Activated T-cell treated with anti-CD3 and anti-CD28 coated beads, Interleukin-2, amount 50 U/mL, for 4 hours (primary cell): ENCODE results near the gene SMIM13. TPM values are rescaled to one million over a fixed set of nuclear protein-coding genes. Genes with fewer than 3 reads are reported as not detected.

Experiments used
- ATAC-seq, 2 donors: fragments of 200-7000 bp; cut with Tn5 transposase; one replicate each; pipeline ENCODE4 v1.10.0; 2021
- DNase-seq: peaks from one replicate; pipeline ENCODE4 v3.0.0-alpha.2; 2020
- H3K27me3 Mint-ChIP-seq: one replicate; pipeline ENCODE4 v1.8.0; 2021; ENCODE audit warnings: low read depth, mixed read lengths
- H3K36me3 Mint-ChIP-seq: one replicate; pipeline ENCODE4 v1.8.0; 2022; ENCODE audit warnings: mixed read lengths; ENCODE audit not compliant: insufficient read depth
- H3K4me1 Mint-ChIP-seq: one replicate; pipeline ENCODE4 v1.8.0; 2021; ENCODE audit warnings: low read depth, mixed read lengths
- H3K4me3 Mint-ChIP-seq: one replicate; pipeline ENCODE4 v1.8.0; 2021; ENCODE audit warnings: mild to moderate bottlenecking, moderate library complexity, mixed read lengths
- H3K9me3 Mint-ChIP-seq: one replicate; pipeline ENCODE4 v1.8.0; 2021; ENCODE audit warnings: mixed read lengths
- total RNA-seq, 3 donors: library from RNA; stranded (reverse); gene quantifications; one replicate each; pipeline ENCODE4 v1.2.1, GENCODE V29; 2021

Gene SMIM13
- total RNA-seq, 3 donors from 2014 or later = 13.7 to 15.2 (median 14.9) TPM

- no peak for ATAC-seq
- Mint-ChIP-seq H3K36me3 (peaks cover 10% of the 10 kb centered on the region), H3K4me1 (peaks cover 16% of the 10 kb centered on the region), H3K4me3 (no peak overlapping the region), H3K27me3 (no peaks in the 10 kb centered on the region), H3K9me3 (no peaks in the 10 kb centered on the region)
- DNase-seq = no peak
Measured at GRCh38 chr6:11121851-11122250, 28.2 kb downstream of the SMIM13 start.

GRCh38 chr6:11122380-11122779, 28.7 kb downstream of the SMIM13 start:
- no peak overlapping the region for H3K4me3 Mint-ChIP-seq
- no peaks in the 10 kb centered on the region for H3K9me3 Mint-ChIP-seq
- ATAC-seq = no peak
- H3K4me1 Mint-ChIP-seq = peaks cover 16% of the 10 kb centered on the region
- H3K27me3 Mint-ChIP-seq = no peaks in the 10 kb centered on the region
- no peak for DNase-seq
- peaks cover 13% of the 10 kb centered on the region for H3K36me3 Mint-ChIP-seq

- Mint-ChIP-seq H3K27me3 (no peaks in the 10 kb centered on the region), H3K9me3 (no peaks in the 10 kb centered on the region), H3K4me3 (no peak overlapping the region), H3K4me1 (peaks cover 16% of the 10 kb centered on the region), H3K36me3 (peaks cover 14% of the 10 kb centered on the region)
- DNase-seq = no peak
- no peak for ATAC-seq
Measured at GRCh38 chr6:11123978-11124377, 30.3 kb downstream of the SMIM13 start.

DNA sequence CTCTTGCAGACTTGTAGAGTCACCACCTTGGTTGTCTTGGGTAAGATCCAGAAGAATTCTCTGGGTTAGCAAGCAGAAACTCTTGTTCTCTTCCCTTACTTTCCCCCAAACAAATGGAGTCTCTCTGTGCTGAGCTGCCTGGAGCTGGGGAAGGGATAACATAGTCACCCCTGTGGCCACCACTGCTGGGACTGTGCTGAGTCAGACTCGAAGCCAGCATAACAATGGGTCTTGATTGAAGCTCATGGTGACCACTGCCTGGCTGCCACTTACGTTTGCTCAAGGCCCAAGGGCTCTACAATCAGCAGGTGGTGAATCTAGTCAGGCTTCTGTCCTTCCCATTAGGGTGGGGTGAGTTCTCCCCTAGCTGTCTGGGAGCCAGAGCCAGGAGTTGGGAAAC, 33.2 kb downstream of the SMIM13 start:
- Mint-ChIP-seq H3K27me3 (no peaks in the 10 kb centered on the region), H3K4me3 (no peak overlapping the region), H3K9me3 (no peaks in the 10 kb centered on the region), H3K4me1 (peaks cover 14% of the 10 kb centered on the region), H3K36me3 (peaks cover 12% of the 10 kb centered on the region)
- DNase-seq = no peak
- no peak for ATAC-seq

GRCh38 chr6:11128608-11129007, 35.0 kb downstream of the SMIM13 start:
- Mint-ChIP-seq H3K27me3 (no peaks in the 10 kb centered on the region), H3K9me3 (no peaks in the 10 kb centered on the region), H3K36me3 (peaks cover 12% of the 10 kb centered on the region), H3K4me3 (no peak overlapping the region), H3K4me1 (peaks cover 12% of the 10 kb centered on the region)
- ATAC-seq (no peak), DNase-seq (no peak)

DNA sequence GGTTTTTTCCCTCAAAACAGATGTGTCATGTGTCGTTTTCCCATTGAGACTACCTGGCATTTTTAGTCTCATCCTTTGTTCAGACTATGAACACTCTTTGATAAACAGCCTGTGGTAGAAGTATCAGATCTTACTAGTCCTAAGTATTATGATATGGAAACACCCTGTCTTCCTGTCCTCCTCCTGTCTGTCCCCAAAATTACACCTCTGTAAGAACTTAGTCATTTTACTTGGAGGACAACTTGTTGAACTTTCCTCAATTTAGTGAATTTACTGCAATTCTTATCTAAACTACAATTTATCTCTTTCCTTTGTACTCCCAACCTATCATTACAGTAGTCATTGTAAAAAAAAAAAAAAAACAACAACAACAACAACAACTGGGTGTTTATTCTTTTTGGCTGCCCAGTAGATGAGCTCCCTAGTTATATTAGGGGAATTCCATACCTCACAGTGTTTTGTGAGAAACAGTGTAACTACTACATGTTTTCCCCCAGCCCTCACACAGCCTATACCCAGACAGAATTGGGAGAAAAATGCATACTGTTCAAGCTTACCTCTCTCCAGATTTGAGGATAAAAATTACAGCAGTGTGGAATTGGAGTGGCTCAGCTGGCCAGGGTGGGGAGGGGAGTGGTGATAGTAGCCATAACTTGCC, 36.4 kb downstream of the SMIM13 start:
- Mint-ChIP-seq H3K4me1 (peaks cover 9% of the 10 kb centered on the region), H3K36me3 (peaks cover 19% of the 10 kb centered on the region), H3K27me3 (no peaks in the 10 kb centered on the region), H3K9me3 (no peaks in the 10 kb centered on the region), H3K4me3 (no peak overlapping the region)
- DNase-seq (no peak), ATAC-seq (no peak)

DNA sequence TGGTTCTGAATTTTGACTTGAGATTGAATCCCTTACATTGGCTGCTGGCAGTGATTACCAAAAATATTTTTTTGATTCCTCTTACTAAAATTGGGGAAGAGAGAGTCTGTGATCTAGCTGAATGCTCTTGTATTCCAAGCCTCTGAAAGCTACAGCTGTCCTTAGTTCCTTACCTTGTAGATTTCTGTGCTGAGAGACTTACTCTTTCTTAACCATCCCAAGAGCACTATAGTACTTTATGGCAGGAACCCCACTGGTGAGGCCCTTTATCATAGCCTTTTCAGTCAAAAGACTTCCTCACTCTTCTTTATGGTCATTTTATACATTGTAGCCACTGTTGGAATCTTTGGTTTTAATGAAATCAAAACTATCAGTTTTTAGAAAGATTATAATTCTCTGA, 37.0 kb downstream of the SMIM13 start:
- H3K36me3 Mint-ChIP-seq = peaks cover 22% of the 10 kb centered on the region
- DNase-seq (no peak), ATAC-seq (no peak)
- H3K9me3 Mint-ChIP-seq = no peaks in the 10 kb centered on the region
- no peaks in the 10 kb centered on the region for H3K27me3 Mint-ChIP-seq
- peaks cover 7% of the 10 kb centered on the region for H3K4me1 Mint-ChIP-seq
- no peak overlapping the region for H3K4me3 Mint-ChIP-seq

DNA sequence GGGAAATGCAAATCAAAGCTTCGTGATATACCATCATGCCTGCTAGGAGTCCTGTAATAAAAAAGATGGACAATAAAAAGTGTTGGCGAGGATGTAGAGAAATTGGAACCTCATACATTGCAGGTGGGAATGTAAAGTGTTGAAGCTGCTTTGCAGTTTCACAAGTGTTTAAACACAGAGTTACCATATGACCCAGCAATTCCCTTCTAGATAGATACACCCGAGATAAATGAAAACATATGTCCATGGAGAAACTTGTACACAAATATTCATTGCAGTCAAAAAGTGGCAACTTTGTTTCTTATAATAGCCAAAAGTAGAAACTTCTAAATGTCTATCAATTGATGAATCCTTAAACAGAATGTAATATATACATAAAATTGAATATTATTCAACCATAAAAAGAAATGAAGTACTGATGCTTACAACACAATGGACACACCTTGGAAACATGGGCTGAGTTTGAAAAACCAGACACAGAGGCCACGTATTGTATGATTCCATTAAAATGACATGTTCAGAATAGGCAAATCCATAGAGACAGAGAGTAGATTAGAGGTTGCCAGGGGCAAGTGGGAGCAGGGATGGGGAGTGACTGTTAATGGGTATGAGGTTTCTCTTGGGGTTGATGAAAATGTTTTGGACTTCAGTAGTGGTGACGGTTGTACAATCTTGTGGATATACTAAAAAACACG, 38.7 kb downstream of the SMIM13 start:
- DNase-seq (no peak), ATAC-seq (no peak)
- H3K9me3 Mint-ChIP-seq = no peaks in the 10 kb centered on the region
- peaks cover 6% of the 10 kb centered on the region for H3K4me1 Mint-ChIP-seq
- no peak overlapping the region for H3K4me3 Mint-ChIP-seq
- H3K36me3 Mint-ChIP-seq = peaks cover 17% of the 10 kb centered on the region
- H3K27me3 Mint-ChIP-seq = no peaks in the 10 kb centered on the region

DNA sequence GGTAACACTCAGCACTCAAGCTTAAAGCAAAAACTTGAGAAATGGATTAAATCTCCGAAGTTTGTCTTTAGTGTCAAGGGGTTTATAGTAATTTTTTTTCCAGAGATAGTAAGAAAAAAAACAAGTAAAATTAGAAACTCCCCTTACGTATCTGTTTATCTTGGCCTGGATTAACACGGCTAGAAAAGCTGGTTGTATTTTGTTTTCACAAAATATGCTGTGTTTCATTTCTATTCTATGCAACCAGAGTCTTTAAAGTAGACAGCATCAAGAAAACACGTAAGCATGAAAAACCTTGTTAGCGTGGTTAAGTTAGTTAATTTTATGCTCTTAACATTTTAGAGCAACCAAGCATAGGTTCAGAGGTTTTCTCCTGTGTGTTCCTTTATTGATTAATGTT, 39.6 kb downstream of the SMIM13 start:
- Mint-ChIP-seq H3K4me1 (peaks cover 6% of the 10 kb centered on the region), H3K36me3 (peaks cover 12% of the 10 kb centered on the region), H3K27me3 (no peaks in the 10 kb centered on the region), H3K9me3 (no peaks in the 10 kb centered on the region), H3K4me3 (no peak overlapping the region)
- DNase-seq (no peak), ATAC-seq (no peak)

GRCh38 chr6:11136809-11137208, 43.2 kb downstream of the SMIM13 start:
- Mint-ChIP-seq H3K4me3 (no peak overlapping the region), H3K9me3 (no peaks in the 10 kb centered on the region), H3K36me3 (peaks cover 12% of the 10 kb centered on the region), H3K27me3 (no peaks in the 10 kb centered on the region), H3K4me1 (peaks cover 14% of the 10 kb centered on the region)
- ATAC-seq (no peak), DNase-seq (no peak)

DNA sequence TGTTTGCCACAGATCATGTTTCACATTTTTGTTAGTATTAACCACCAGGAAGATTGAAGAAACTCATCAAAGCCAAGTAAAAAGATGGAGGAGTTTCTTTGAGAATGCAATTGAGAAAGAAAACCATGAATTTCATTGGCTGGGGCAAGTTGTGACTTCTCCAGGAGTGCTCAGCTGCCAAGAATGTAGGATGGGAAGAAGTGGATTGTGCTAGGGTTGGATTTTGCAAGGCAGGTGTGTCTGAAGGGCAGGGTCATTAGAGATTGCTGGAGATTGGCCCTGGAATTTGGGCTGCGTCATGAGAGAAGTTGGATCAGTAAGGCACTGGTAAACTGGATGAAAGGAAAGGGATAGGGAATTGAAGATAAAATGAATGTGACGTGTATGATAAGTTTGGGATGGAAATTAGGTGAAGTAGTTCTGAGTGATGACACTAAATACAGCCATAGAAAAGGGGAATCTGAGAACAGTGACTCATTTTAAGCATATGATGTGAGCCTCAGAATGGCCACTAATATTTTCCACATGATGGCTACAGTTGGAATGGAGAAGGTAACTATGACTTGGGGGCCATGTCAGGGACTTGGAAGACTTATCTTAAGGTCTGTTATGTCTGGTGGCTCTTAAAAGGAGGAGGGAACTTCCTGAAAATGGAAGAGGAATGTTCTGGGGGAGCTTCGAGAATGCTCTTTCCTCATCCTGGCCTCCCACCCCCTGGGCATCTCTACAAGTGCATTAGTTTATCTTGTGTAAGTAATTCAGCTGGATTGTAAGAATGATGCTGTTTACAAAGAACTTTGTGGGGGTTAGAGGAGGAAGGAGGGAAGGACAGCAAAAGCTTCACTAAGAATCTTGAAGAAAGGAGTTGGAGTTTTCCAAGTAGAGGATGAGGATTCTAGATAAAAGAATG, 45.7 kb downstream of the SMIM13 start:
- Mint-ChIP-seq H3K36me3 (peaks cover 11% of the 10 kb centered on the region), H3K4me3 (no peak overlapping the region), H3K9me3 (no peaks in the 10 kb centered on the region), H3K27me3 (no peaks in the 10 kb centered on the region), H3K4me1 (peaks cover 13% of the 10 kb centered on the region)
- DNase-seq = no peak
- no peak for ATAC-seq

DNA sequence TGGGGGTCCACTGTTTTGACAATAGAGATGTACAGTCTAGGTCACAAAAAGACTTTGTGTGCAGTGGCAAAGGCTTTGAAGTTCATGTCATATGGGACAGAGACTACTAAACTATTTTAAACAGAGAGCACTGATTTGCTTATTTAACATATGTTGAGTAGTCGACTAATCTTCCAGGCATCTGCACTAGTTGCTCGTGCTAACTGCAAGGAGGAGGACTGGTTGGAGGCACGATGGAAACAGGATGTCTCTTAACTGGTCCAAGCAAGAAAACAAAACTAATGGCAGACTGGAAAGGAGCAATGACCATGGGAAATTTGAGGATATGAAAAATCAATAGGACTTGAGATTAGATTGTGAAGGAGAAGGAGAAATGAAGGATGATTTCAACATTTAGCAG, 46.4 kb downstream of the SMIM13 start:
- Mint-ChIP-seq H3K4me3 (no peak overlapping the region), H3K36me3 (peaks cover 5% of the 10 kb centered on the region), H3K4me1 (peaks cover 14% of the 10 kb centered on the region), H3K9me3 (no peaks in the 10 kb centered on the region), H3K27me3 (no peaks in the 10 kb centered on the region)
- ATAC-seq (no peak), DNase-seq (no peak)

DNA sequence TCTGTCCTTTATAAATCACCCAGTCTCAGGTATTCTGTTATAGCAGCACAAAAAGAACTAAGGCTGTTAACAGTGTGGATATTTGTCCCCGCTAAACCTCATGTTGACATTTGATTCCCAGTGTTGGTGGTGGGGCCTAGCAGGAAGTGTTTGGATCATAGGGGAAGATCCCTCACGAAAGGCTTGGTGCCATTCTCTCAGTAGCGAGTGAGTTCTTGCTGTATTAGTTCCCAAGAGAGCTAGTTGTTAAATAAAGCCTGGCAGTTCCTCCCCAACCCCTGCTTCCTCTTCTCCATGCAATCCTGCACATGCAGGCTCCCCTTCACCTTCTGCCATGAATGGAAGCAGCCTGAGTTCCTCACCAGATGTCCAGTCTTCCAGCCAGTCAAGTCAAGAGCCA, 47.7 kb downstream of the SMIM13 start:
- H3K4me1 Mint-ChIP-seq = peaks cover 14% of the 10 kb centered on the region
- ATAC-seq (no peak), DNase-seq (no peak)
- no peaks in the 10 kb centered on the region for H3K36me3 Mint-ChIP-seq
- no peak overlapping the region for H3K4me3 Mint-ChIP-seq
- no peaks in the 10 kb centered on the region for H3K9me3 Mint-ChIP-seq
- no peaks in the 10 kb centered on the region for H3K27me3 Mint-ChIP-seq

DNA sequence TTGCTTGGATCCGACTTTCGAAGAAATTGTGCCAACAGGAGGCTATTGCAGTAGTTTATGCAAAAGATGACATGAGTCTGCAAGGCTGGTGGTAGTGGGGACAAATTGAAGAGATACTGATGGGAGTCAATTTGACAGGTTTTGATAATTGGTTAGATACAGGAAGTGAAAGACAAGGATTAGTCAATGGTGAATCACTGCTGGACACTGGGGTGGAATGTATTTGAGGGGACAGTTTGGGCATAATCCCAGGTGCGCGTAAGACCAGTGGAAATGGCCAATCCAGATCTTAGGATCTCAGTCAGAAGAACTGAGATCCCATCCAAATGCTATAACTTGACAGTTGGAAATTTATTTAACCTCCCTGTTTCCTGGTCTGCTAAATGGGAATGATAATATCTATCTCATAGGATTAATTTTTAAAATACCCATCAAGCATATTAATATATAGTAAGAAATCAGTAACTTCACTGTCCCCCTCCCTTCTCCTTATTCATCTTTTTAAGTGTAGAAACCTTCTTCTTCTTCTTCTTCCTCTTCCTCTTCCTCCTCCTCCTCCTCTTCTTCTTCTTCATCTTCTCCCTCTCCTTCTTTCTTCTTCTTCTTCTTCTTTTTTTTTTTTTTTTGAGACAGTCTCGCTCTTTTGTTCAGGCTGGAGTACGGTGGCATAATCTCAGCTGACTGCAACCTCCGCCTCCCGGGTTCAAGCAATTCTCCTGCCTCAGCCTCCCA, 48.8 kb downstream of the SMIM13 start:
- DNase-seq (no peak), ATAC-seq (no peak)
- no peaks in the 10 kb centered on the region for H3K27me3 Mint-ChIP-seq
- no peaks in the 10 kb centered on the region for H3K36me3 Mint-ChIP-seq
- H3K9me3 Mint-ChIP-seq = no peaks in the 10 kb centered on the region
- peaks cover 14% of the 10 kb centered on the region for H3K4me1 Mint-ChIP-seq
- H3K4me3 Mint-ChIP-seq = no peak overlapping the region
